Measurements from ENCODE around the gene KLHL29. TPM values are rescaled to one million over a fixed set of nuclear protein-coding genes. Genes with fewer than 3 reads are reported as not detected.

The KLHL29 gene
- total RNA-seq, 1 experiment from 2014 or later, result 3.4 TPM

GRCh38 chr2:23349508-23349907, 35.5 kb upstream of the KLHL29 start:
- Histone ChIP-seq H3K4me3 (no peak overlapping the region), H3K9me3 (ENCODE audit: insufficient read depth, low read depth) (no peaks in the 10 kb centered on the region; the same call in 1 of the 2 replicates), H3K79me2 (ENCODE audit: low read depth) (no peaks in the 10 kb centered on the region), H3K4me1 (replicated peaks; ENCODE audit: insufficient read depth) (no peaks in the 10 kb centered on the region), H3K27ac (no peak overlapping the region), H3F3A (ENCODE audit: insufficient read depth, low read depth) (no peaks in the 10 kb centered on the region), H3K9me2 (ENCODE audit: insufficient read depth) (no peaks in the 10 kb centered on the region; the same call in 1 of the 2 replicates), H3K27me3 (ENCODE audit: insufficient read depth, low read depth) (peaks cover 89% of the 10 kb centered on the region), H2AFZ (no peak overlapping the region), H3K4me2 (no peak overlapping the region), H4K20me1 (ENCODE audit: insufficient read depth) (no peaks in the 10 kb centered on the region), H3K36me3 (ENCODE audit: low read depth) (no peaks in the 10 kb centered on the region)
- BruUV-seq (replicated peaks), result no TSS peak
- ChIA-PET POLR2A (ENCODE audit: unreplicated experiment) (no interaction called here), CTCF (no interaction called here)
- TF ChIP-seq EZH2 (IDR thresholded peaks at IDR 0.05; ENCODE audit: low read depth) (no peak), CTCF (conservative IDR thresholded peaks at IDR 0.05) (no peak)
- intact Hi-C loops (cut with micrococcal nuclease; ENCODE audit: unreplicated experiment), result no loop called here
- DNase-seq, result no peak

GRCh38 chr2:23350041-23350791, 34.8 kb upstream of the KLHL29 start:
- no TSS peak for BruUV-seq (replicated peaks)
- intact Hi-C loops (cut with micrococcal nuclease; ENCODE audit: unreplicated experiment), result no loop called here
- no peak overlapping the region for H2AFZ ChIP-seq
- H3F3A ChIP-seq (ENCODE audit: insufficient read depth, low read depth), result no peaks in the 10 kb centered on the region
- no peaks in the 10 kb centered on the region for H3K4me1 ChIP-seq (replicated peaks; ENCODE audit: insufficient read depth)
- H3K79me2 ChIP-seq (ENCODE audit: low read depth), result no peaks in the 10 kb centered on the region
- H3K9me3 ChIP-seq (ENCODE audit: insufficient read depth, low read depth), result no peaks in the 10 kb centered on the region; the same call in 1 of the 2 replicates
- no peaks in the 10 kb centered on the region; the same call in 1 of the 2 replicates for H3K9me2 ChIP-seq (ENCODE audit: insufficient read depth)
- no peak for TF ChIP-seq CTCF (conservative IDR thresholded peaks at IDR 0.05)
- no peak for TF ChIP-seq EZH2 (IDR thresholded peaks at IDR 0.05; ENCODE audit: low read depth)
- H3K4me3 ChIP-seq, result no peak overlapping the region
- H3K4me2 ChIP-seq, result no peak overlapping the region
- no peaks in the 10 kb centered on the region for H4K20me1 ChIP-seq (ENCODE audit: insufficient read depth)
- no peaks in the 10 kb centered on the region for H3K36me3 ChIP-seq (ENCODE audit: low read depth)
- no peak for DNase-seq
- H3K27ac ChIP-seq, result no peak overlapping the region
- ChIA-PET POLR2A (ENCODE audit: unreplicated experiment) (no interaction called here), CTCF (no interaction called here)
- peaks cover 89% of the 10 kb centered on the region for H3K27me3 ChIP-seq (ENCODE audit: insufficient read depth, low read depth)

GRCh38 chr2:23350792-23351355, 34.1 kb upstream of the KLHL29 start:
- intact Hi-C loops (cut with micrococcal nuclease; ENCODE audit: unreplicated experiment), result no loop called here
- no peak overlapping the region for H2AFZ ChIP-seq
- TF ChIP-seq EZH2 (IDR thresholded peaks at IDR 0.05; ENCODE audit: low read depth) (no peak), CTCF (conservative IDR thresholded peaks at IDR 0.05) (no peak)

More at GRCh38 chr2:23350792-23351355, 34.1 kb upstream of the KLHL29 start:
- Histone ChIP-seq H3K79me2 (ENCODE audit: low read depth) (no peaks in the 10 kb centered on the region), H3K9me2 (ENCODE audit: insufficient read depth) (no peaks in the 10 kb centered on the region; the same call in 1 of the 2 replicates), H3K36me3 (ENCODE audit: low read depth) (no peaks in the 10 kb centered on the region), H4K20me1 (ENCODE audit: insufficient read depth) (no peaks in the 10 kb centered on the region), H3K4me1 (replicated peaks; ENCODE audit: insufficient read depth) (no peaks in the 10 kb centered on the region), H3K4me2 (no peak overlapping the region), H3F3A (ENCODE audit: insufficient read depth, low read depth) (no peaks in the 10 kb centered on the region), H3K27ac (no peak overlapping the region), H3K4me3 (no peak overlapping the region), H3K27me3 (ENCODE audit: insufficient read depth, low read depth) (peaks cover 84% of the 10 kb centered on the region), H3K9me3 (ENCODE audit: insufficient read depth, low read depth) (no peaks in the 10 kb centered on the region; the same call in 1 of the 2 replicates)
- POLR2A ChIA-PET (ENCODE audit: unreplicated experiment), result no interaction called here
- BruUV-seq (replicated peaks), result no TSS peak
- CTCF ChIA-PET, result interaction anchor here (0.6 kb wide), 1 partner anchor 210 kb away, joined by 3 read pairs; no protein-coding TSS in a partner anchor
- no peak for DNase-seq
